Mesendoderm (in vitro differentiated cells): ENCODE results near the gene FXYD6.

Source experiments
- DNase-seq: peaks from one replicate; pipeline ENCODE4 v3.0.0; 2013
- H2AK5ac ChIP-seq: 2 replicates; pipeline ENCODE4 v1.6.1; 2013; ENCODE audit warnings: low read length, inconsistent platforms
- H2BK120ac ChIP-seq: 2 replicates; pipeline ENCODE4 v1.6.1; 2013; ENCODE audit warnings: low read depth, mild to moderate bottlenecking, low read length, moderate library complexity, mixed read lengths
- H2BK15ac ChIP-seq: replicated peaks from 2 replicates; pipeline ENCODE4 v1.6.1; 2013; ENCODE audit warnings: low read depth, mild to moderate bottlenecking, moderate library complexity
- H2BK5ac ChIP-seq: 2 replicates; pipeline ENCODE4 v1.6.1; 2013; ENCODE audit warnings: low read length, inconsistent platforms
- H3K18ac ChIP-seq: 2 replicates; pipeline ENCODE4 v1.6.1; 2013; ENCODE audit warnings: mild to moderate bottlenecking, low read length, mixed read lengths
- H3K23ac ChIP-seq: one replicate; pipeline ENCODE4 v1.6.1; 2013; ENCODE audit warnings: low read length
- H3K27ac ChIP-seq: 2 replicates; pipeline ENCODE4 v1.5.1; 2013; ENCODE audit warnings: low read depth, mild to moderate bottlenecking, inconsistent platforms, low read length, moderate library complexity
- H3K27me3 ChIP-seq: 2 replicates; pipeline ENCODE4 v1.6.1; 2013; ENCODE audit warnings: low read length, control low read depth, mild to moderate bottlenecking, inconsistent platforms; ENCODE audit not compliant: insufficient read depth, poor library complexity
- H3K36me3 ChIP-seq: 2 replicates; pipeline ENCODE4 v1.6.1; 2013; ENCODE audit warnings: low read length, inconsistent platforms; ENCODE audit not compliant: control insufficient read depth, insufficient read depth
- H3K4ac ChIP-seq: one replicate; pipeline ENCODE4 v1.6.1; 2013; ENCODE audit warnings: low read depth, mild to moderate bottlenecking, low read length, moderate library complexity
- H3K4me1 ChIP-seq: 2 replicates; pipeline ENCODE4 v1.6.1; 2013; ENCODE audit warnings: low read depth, low read length, inconsistent platforms; ENCODE audit not compliant: control insufficient read depth
- H3K4me2 ChIP-seq: 2 replicates; pipeline ENCODE4 v1.6.1; 2013; ENCODE audit warnings: low read length
- H3K4me3 ChIP-seq: 2 replicates; pipeline ENCODE4 v1.5.1; 2013; ENCODE audit warnings: mild to moderate bottlenecking, low read length
- H3K56ac ChIP-seq: one replicate; pipeline ENCODE4 v1.6.1; 2013; ENCODE audit warnings: low read length
- H3K79me1 ChIP-seq: 2 replicates; pipeline ENCODE4 v1.6.1; 2013; ENCODE audit warnings: low read length, inconsistent platforms
- H3K79me2 ChIP-seq: 2 replicates; pipeline ENCODE4 v1.6.1; 2013; ENCODE audit warnings: mild to moderate bottlenecking, low read length; ENCODE audit not compliant: control insufficient read depth, insufficient read depth
- H3K9ac ChIP-seq: 2 replicates; pipeline ENCODE4 v1.6.1; 2013; ENCODE audit warnings: low read length, inconsistent platforms
- H4K5ac ChIP-seq: one replicate; pipeline ENCODE4 v1.6.1; 2013; ENCODE audit warnings: low read length
- H4K8ac ChIP-seq: one replicate; pipeline ENCODE4 v1.6.1; 2013; ENCODE audit warnings: low read depth, mild to moderate bottlenecking, control low read depth, low read length, moderate library complexity
- WGBS: extraction: QIAGEN DNeasy Blood & Tissue Kit; methylation state at CpG from one replicate; pipeline ENCODE4 v1.1.7; 2013; ENCODE audit warnings: low lambda C conversion rate, missing lambda C conversion rate; ENCODE audit not compliant: insufficient coverage; ENCODE audit errors: extremely low coverage; 5-methylcytosine and 5-hydroxymethylcytosine counted together

FXYD6 gene

DNA sequence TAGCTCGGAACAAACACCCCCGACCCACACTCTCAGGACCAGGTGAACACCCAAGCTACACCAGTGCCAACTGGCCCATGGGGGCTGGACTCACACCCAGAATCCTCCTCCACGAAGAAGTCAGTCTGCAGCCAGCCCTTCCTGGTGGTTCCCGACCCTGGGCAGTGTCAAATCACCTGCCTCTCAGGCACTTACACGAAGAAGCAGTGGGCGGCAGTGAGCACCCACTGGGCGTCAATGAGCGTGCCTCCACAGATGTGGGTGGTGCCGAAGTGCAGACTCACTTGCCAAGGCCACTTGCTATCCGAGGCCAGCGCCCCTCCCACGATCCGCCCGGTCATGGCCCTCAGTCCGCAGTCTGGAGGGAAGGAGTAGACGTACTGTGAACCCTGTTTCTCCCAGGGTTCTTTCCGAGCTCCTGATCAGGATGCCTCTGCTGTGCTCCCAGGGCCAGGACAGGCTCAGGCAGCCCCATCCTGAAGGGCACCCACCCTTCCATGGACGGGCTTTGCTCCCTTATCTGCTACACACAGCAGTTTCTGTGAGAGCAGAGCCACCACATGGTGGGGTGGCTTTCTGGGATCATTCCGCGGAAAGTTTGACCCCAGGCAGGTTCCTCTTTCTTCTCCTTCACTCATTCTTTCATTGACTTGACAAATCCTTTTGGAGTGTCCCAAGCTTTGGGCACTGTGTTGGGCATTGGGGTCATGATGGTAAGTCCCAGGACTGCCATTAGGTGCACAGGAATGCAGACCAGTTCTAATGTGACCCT, 33.3 kb upstream of the FXYD6 start:
- Histone ChIP-seq H3K4me3 (no peak overlapping the region), H3K4me1 (peaks cover 5% of the 10 kb centered on the region), H4K8ac (no peak overlapping the region), H3K9ac (no peak overlapping the region), H2BK15ac (no peak overlapping the region), H2AK5ac (no peak overlapping the region), H3K36me3 (no peaks in the 10 kb centered on the region), H3K27me3 (no peaks in the 10 kb centered on the region), H2BK5ac (no peak overlapping the region), H3K27ac (no peak overlapping the region), H3K56ac (no peak overlapping the region), H3K79me2 (no peaks in the 10 kb centered on the region), H3K4me2 (no peak overlapping the region), H3K4ac (no peak overlapping the region), H3K79me1 (no peaks in the 10 kb centered on the region), H3K18ac (no peak overlapping the region), H2BK120ac (no peak overlapping the region), H3K23ac (no peak overlapping the region), H4K5ac (no peak overlapping the region)
- DNase-seq = no peak
- no CpG with 5 or more reads among the region's 20 CpGs for WGBS

GRCh38 chr11:117908959-117909610, 32.6 kb upstream of the FXYD6 start:
- H3K27ac ChIP-seq = no peak overlapping the region
- no peak overlapping the region for H3K4ac ChIP-seq
- no peak overlapping the region for H3K23ac ChIP-seq
- no peak overlapping the region for H2AK5ac ChIP-seq
- no peaks in the 10 kb centered on the region for H3K79me1 ChIP-seq
- no peak overlapping the region for H3K56ac ChIP-seq
- no peak for DNase-seq
- H2BK5ac ChIP-seq = no peak overlapping the region
- WGBS = no CpG with 5 or more reads among the region's 4 CpGs
- H2BK120ac ChIP-seq = no peak overlapping the region
- H2BK15ac ChIP-seq = no peak overlapping the region
- H3K27me3 ChIP-seq = no peaks in the 10 kb centered on the region
- no peak overlapping the region for H4K5ac ChIP-seq
- no peak overlapping the region for H4K8ac ChIP-seq
- no peak overlapping the region for H3K4me3 ChIP-seq
- no peaks in the 10 kb centered on the region for H3K79me2 ChIP-seq
- no peak overlapping the region for H3K9ac ChIP-seq
- H3K18ac ChIP-seq = no peak overlapping the region
- no peaks in the 10 kb centered on the region for H3K36me3 ChIP-seq
- no peak overlapping the region for H3K4me2 ChIP-seq
- peaks cover 5% of the 10 kb centered on the region for H3K4me1 ChIP-seq

GRCh38 chr11:117908109-117908895, 31.8 kb upstream of the FXYD6 start:
- no peak overlapping the region for H3K4me3 ChIP-seq
- H4K5ac ChIP-seq = no peak overlapping the region
- H3K4me1 ChIP-seq = peaks cover 5% of the 10 kb centered on the region
- peak overlapping the region; percentile 75 for H3K23ac ChIP-seq
- no peak overlapping the region for H2BK120ac ChIP-seq
- no peaks in the 10 kb centered on the region for H3K27me3 ChIP-seq
- no peak overlapping the region for H4K8ac ChIP-seq
- no peaks in the 10 kb centered on the region for H3K36me3 ChIP-seq
- H2AK5ac ChIP-seq = no peak overlapping the region
- no peak overlapping the region for H2BK5ac ChIP-seq
- WGBS = no CpG with 5 or more reads among the region's 17 CpGs
- H3K9ac ChIP-seq = no peak overlapping the region
- H3K79me1 ChIP-seq = no peaks in the 10 kb centered on the region
- H2BK15ac ChIP-seq = no peak overlapping the region
- H3K4ac ChIP-seq = no peak overlapping the region
- no peaks in the 10 kb centered on the region for H3K79me2 ChIP-seq
- H3K4me2 ChIP-seq = no peak overlapping the region
- no peak overlapping the region for H3K18ac ChIP-seq
- H3K27ac ChIP-seq = no peak overlapping the region
- H3K56ac ChIP-seq = no peak overlapping the region
- peak; percentile 46 for DNase-seq

- Histone ChIP-seq H2BK120ac (no peak overlapping the region), H3K23ac (peak overlapping the region; percentile 45), H4K5ac (no peak overlapping the region), H4K8ac (no peak overlapping the region), H3K4ac (no peak overlapping the region), H2BK15ac (no peak overlapping the region), H3K4me1 (peaks cover 5% of the 10 kb centered on the region), H2BK5ac (peak overlapping the region; percentile 84), H3K27ac (no peak overlapping the region), H3K4me3 (no peak overlapping the region), H3K27me3 (no peaks in the 10 kb centered on the region), H3K56ac (peak overlapping the region; percentile 82), H3K36me3 (no peaks in the 10 kb centered on the region), H2AK5ac (no peak overlapping the region), H3K9ac (peak overlapping the region; percentile 59), H3K18ac (peak overlapping the region; percentile 63), H3K4me2 (peak overlapping the region; percentile 61), H3K79me1 (no peaks in the 10 kb centered on the region), H3K79me2 (no peaks in the 10 kb centered on the region)
- WGBS = no CpG with 5 or more reads among the region's 24 CpGs
- DNase-seq = peak; percentile 97
These were observed 31.0 kb upstream of the FXYD6 start for GRCh38 chr11:117907276-117908108.

DNA sequence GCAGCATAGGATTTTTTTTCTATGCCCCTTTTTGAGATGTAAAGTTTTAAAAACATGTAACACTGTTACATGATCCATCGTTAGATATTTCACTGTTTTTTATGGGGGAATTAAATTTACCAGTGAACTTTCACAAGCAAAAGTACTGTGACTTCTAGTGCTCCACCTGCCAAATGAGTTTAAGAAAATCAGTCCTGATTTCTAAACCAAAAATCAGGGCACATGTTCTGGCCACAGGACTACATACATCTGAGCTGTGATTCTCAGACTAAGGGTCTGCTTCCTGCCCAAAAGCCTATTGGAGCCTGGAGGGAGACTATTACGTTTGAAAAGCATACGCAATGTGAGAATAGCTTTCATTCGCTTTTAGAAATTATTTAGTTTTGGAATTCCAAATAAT, 30.3 kb upstream of the FXYD6 start:
- H2BK5ac ChIP-seq = no peak overlapping the region
- no peak overlapping the region for H3K23ac ChIP-seq
- H3K9ac ChIP-seq = no peak overlapping the region
- no peak overlapping the region for H3K4me3 ChIP-seq
- H3K79me1 ChIP-seq = no peaks in the 10 kb centered on the region
- H4K8ac ChIP-seq = no peak overlapping the region
- no peak overlapping the region for H2BK120ac ChIP-seq
- H3K27me3 ChIP-seq = no peaks in the 10 kb centered on the region
- no peaks in the 10 kb centered on the region for H3K79me2 ChIP-seq
- no peak overlapping the region for H3K4ac ChIP-seq
- no peak overlapping the region for H3K18ac ChIP-seq
- no CpG with 5 or more reads among the region's 4 CpGs for WGBS
- no peak overlapping the region for H3K56ac ChIP-seq
- no peak overlapping the region for H4K5ac ChIP-seq
- H2AK5ac ChIP-seq = no peak overlapping the region
- no peak overlapping the region for H3K27ac ChIP-seq
- no peaks in the 10 kb centered on the region for H3K36me3 ChIP-seq
- peaks cover 5% of the 10 kb centered on the region for H3K4me1 ChIP-seq
- H2BK15ac ChIP-seq = no peak overlapping the region
- no peak overlapping the region for H3K4me2 ChIP-seq
- DNase-seq = no peak
